Measurements from ENCODE around the gene CNTNAP2. TPM values are rescaled to one million over a fixed set of nuclear protein-coding genes. Genes with fewer than 3 reads are reported as not detected.

The CNTNAP2 gene
- total RNA-seq, 1 experiment from 2014 or later, result not detected

DNA sequence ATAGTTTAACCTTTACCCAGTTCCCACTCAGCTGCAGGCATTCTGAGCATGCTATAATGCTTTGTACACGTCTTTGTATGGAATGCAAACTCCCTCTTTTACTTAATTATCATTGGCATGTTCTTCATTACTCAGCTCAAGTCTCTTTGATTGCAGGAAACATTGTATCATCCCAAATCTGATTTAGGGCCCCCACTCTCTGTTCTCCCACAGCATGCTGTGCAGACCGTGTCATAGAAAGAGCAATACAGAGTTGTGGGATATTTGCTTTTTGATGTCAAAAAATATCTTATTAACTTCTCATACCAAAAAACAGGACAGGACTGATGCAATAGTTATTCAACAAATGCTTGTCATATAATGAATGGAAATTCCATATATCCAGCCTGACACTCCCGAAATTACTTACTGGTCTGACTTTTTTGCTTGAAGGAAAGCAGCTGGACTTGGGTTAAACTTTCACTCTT, 1392.5 kb downstream of the CNTNAP2 start:
- H3K9me3 ChIP-seq, result peaks cover 2% of the 10 kb centered on the region; the same call in 1 of the 2 replicates
- no peaks in the 10 kb centered on the region for H3K36me3 ChIP-seq
- DNase-seq, result no peak
- no peaks in the 10 kb centered on the region for H3K27me3 ChIP-seq
- H3K4me3 ChIP-seq, result no peak overlapping the region

DNA sequence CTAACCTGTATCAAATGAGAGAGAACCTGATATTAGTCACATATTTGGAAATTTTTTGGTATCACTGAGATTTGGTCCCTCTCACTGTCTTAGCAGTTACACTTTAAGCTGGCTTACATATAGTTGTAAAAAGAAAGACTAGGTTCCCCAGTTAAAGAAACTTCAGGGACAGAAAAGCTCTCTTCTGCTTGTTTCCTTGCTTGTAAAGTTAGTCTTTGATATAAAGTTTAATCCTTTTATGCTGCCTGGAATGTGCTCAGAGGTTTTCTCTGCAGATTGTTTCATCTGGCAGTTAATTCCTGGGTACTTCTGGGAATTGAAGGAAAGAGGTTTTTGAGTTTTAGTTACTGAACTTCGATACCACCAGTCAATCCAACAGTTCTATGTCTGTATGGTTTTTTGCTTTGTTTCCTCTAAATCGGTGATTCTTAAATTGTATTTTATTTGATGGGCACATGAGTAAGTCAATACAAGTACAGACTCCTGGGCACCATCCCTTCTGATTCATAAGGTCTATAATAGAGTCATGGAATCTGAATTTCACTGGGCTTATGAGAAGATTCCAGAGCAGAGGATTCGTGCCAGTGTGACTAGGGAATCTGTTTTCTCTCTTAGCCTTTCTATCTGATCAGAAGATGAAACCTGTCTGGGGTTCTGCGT, 1393.1 kb downstream of the CNTNAP2 start:
- H3K4me3 ChIP-seq, result no peak overlapping the region
- H3K9me3 ChIP-seq, result peaks cover 2% of the 10 kb centered on the region; the same call in 1 of the 2 replicates
- DNase-seq, result peak; percentile 39
- H3K36me3 ChIP-seq, result no peaks in the 10 kb centered on the region
- H3K27me3 ChIP-seq, result no peaks in the 10 kb centered on the region

DNA sequence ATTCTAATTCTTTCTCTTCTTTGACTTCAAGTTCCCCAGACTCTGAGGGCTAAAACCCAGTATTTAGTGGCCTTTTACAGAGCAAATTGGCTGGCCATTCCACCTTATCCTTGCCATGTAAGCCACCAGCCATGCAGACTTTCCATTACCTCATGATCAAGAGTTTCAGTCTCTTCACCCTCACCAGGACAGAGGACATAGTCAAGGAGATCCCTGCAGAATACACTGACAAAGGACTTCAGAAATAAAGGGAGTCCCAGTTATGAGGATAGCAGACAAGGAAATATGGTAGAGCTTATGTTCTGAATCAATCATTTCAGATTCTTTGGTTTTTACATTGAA, 1393.6 kb downstream of the CNTNAP2 start:
- Histone ChIP-seq H3K9me3 (peaks cover 2% of the 10 kb centered on the region; the same call in 1 of the 2 replicates), H3K36me3 (no peaks in the 10 kb centered on the region), H3K27me3 (no peaks in the 10 kb centered on the region), H3K4me3 (no peak overlapping the region)
- no peak for DNase-seq

DNA sequence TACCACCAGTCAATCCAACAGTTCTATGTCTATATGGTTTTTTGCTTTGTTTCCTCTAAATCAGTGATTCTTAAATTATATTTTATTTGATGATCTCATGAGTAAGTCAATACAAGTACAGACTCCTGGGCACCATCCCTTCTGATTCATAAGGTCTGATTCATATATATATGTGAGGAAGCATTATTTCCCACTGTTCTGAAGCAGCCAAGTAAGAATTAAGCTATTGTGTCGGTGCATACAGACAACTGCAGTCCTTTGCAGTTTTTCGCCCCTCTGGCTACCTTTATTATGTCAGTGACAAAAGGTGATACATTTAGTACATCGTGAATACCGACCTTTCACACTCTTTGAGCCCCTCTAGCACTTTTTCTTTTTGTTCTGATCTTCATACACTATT, 1394.3 kb downstream of the CNTNAP2 start:
- H3K36me3 ChIP-seq, result no peaks in the 10 kb centered on the region
- H3K9me3 ChIP-seq, result peaks cover 2% of the 10 kb centered on the region; the same call in 1 of the 2 replicates
- no peak for DNase-seq
- H3K27me3 ChIP-seq, result no peaks in the 10 kb centered on the region
- H3K4me3 ChIP-seq, result no peak overlapping the region

DNA sequence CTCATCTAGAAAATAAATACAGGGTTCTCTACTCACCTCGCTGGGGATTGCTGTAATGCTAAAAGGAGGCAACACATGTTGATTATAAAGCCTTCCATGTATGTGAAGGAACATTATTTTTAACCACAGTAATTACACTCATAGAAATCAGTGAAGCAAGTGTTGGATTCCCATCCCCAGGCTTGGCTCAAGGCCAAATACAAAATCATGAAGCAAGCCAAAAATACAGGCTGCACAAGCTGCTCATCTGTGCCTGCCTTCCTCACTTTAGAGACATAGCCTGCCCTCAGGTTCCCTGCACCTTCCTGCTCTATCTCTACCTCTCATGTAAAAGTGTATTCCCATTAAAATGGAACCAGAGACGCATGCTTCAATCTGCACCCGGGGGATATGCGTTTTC, 1396.8 kb downstream of the CNTNAP2 start:
- no peak for DNase-seq

DNA sequence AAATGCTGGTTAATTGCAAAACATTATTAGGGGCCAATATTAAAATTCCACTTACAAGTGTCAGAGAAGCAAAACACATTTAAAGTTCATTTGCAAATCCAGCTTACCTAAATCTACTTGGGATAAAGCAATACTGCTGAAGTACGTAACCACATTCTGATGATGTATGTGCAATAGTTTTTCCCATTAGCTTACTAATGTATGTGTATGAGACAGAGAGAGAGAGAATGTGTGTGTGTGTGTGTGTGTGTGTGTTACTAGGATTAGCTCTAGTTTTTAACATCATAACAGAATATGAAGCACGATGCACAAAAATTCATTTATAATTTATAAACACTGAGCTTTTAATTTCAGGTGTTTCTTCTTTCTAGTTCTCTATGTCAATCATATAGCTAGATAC, 1399.8 kb downstream of the CNTNAP2 start:
- DNase-seq, result no peak
- peaks cover 2% of the 10 kb centered on the region; the same call in 1 of the 2 replicates for H3K9me3 ChIP-seq
- H3K4me3 ChIP-seq, result no peak overlapping the region
- no peaks in the 10 kb centered on the region for H3K27me3 ChIP-seq
- H3K36me3 ChIP-seq, result no peaks in the 10 kb centered on the region

More for the DNA sequence above, 1396.8 kb downstream of the CNTNAP2 start:
- peaks cover 2% of the 10 kb centered on the region; the same call in 1 of the 2 replicates for H3K9me3 ChIP-seq
- no peaks in the 10 kb centered on the region for H3K36me3 ChIP-seq
- no peaks in the 10 kb centered on the region for H3K27me3 ChIP-seq
- no peak overlapping the region for H3K4me3 ChIP-seq

DNA sequence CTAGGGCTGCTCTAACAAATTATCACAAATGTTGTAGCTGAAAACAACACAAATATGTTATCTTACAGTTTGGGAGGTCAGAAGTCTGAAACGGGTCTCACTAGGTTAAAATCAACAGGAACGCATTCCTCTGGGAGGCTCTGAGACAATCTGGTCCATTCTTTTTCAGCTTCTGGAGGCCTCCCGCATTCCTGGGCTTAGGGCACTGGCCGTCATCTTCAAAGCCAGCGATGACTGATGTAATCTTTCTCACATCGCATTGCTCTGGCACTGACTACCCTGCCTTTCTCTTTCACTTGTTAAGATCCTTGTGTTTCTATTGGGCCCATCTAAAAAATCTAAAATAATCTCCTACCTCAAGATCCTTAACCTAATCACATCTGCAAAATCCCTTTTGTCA, 1402.5 kb downstream of the CNTNAP2 start:
- Histone ChIP-seq H3K36me3 (no peaks in the 10 kb centered on the region), H3K9me3 (no peaks in the 10 kb centered on the region), H3K27me3 (no peaks in the 10 kb centered on the region), H3K4me3 (no peak overlapping the region)
- DNase-seq, result peak; percentile 66

DNA sequence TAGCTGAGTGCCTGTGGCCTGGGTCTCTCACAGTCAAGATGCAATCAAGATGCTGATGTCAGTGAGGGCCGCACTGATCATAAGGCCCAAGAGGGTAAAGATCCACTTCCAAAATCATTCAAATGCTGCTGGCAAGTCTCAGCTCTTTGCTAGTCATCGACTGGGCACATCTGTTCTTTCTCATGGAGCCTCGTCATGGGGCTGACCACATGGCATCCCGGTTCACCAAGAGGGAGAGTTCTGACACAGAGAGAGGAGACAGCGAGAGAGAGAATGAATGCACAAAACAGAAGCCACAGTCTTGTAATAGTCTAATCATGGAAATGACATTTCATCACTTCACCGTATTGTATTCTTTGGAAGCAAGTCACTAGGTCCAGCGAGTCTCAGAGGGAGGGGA, 1406.5 kb downstream of the CNTNAP2 start:
- DNase-seq, result no peak
- no peaks in the 10 kb centered on the region for H3K27me3 ChIP-seq

DNA sequence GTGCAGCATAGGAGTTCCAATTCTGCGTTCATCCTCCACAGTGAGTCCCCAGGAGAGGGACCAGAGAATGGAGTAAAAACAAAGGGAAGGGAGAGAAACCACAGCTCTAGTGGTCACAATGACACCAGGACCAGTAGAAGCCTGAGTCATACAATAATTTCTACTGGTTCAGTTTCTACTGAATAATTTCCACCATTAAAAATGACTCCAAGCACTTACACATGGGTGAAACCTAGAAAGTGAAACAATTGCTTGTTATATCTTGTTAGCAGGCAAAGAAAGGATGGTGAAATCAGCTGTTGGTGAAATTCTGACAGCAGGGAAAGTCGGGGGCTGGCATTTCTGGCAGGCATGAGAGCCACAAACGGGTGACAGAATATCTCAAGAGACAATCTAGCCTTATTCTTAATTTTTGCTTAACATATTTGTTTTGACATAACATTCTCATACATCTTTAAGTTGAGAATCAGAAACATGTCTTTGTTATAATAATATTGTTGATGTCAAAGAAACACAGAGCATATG, 1408.2 kb downstream of the CNTNAP2 start:
- no peaks in the 10 kb centered on the region for H3K36me3 ChIP-seq
- H3K27me3 ChIP-seq, result no peaks in the 10 kb centered on the region
- DNase-seq, result no peak
- no peaks in the 10 kb centered on the region for H3K9me3 ChIP-seq
- H3K4me3 ChIP-seq, result no peak overlapping the region

More for the DNA sequence above, 1406.5 kb downstream of the CNTNAP2 start:
- H3K4me3 ChIP-seq, result no peak overlapping the region
- H3K36me3 ChIP-seq, result no peaks in the 10 kb centered on the region
- no peaks in the 10 kb centered on the region for H3K9me3 ChIP-seq

DNA sequence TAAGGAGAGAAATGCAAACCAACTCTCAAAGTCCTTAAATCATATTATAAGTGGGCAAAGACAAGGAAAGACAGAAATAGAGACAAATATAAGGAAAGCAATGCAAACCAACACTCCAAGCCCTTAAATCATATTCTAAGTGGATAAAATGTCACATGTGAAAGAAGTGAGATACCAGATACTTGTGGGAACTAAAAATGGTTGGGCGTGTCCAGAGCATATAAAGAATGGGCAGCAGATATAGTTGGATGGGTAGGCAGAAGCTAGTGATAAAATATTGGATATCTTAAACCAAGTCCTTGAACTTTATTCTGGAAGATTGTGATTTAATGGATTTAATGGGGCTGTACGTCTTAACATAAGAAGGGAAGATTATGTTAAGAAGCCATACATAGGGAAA, 1408.7 kb downstream of the CNTNAP2 start:
- no peak for DNase-seq
- Histone ChIP-seq H3K36me3 (no peaks in the 10 kb centered on the region), H3K9me3 (no peaks in the 10 kb centered on the region), H3K27me3 (no peaks in the 10 kb centered on the region), H3K4me3 (no peak overlapping the region)

DNA sequence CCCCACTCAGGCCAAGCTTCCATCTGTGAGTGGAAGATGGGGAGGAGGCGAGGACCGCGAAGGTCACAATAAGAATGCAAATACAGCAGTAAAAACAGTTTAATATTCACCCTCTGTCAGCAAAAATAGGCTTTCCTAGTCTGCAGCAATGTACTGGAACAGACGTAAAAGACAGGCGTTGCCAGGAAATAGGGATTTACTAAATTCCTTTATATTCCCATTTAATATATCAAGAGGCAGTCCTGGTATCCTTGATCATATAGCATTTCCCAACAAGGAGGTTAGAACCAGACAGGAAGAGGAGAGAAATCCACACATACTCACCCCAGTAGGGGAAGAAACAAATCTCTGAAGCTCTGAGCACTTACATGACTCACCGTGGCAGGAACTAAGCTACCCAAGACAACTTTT, 1419.1 kb downstream of the CNTNAP2 start:
- no peaks in the 10 kb centered on the region for H3K36me3 ChIP-seq
- no peaks in the 10 kb centered on the region for H3K9me3 ChIP-seq
- peak; percentile 3 for DNase-seq

DNA sequence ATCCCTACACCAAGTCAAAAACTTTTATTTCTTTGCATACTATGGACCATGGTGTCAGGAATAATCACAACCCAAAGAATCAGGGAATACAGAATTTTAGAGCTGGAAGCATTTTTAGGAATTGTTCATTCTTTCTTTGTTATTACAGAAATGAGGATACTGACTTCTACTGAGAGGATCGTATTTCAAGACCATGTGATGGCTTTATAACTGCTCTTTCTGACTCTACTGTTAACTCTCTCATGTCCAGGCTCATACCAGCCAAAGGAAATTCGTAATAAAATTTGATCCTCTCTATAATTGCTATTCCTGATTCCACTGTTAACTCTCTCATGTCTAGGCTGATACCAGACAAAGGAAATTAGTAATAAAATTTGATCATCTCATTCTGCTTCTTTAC, 1423.1 kb downstream of the CNTNAP2 start:
- H3K9me3 ChIP-seq, result no peaks in the 10 kb centered on the region
- no peaks in the 10 kb centered on the region for H3K36me3 ChIP-seq
- no peaks in the 10 kb centered on the region for H3K27me3 ChIP-seq
- no peak overlapping the region for H3K4me3 ChIP-seq
- no peak for DNase-seq

More for the DNA sequence above, 1419.1 kb downstream of the CNTNAP2 start:
- H3K4me3 ChIP-seq, result no peak overlapping the region
- no peaks in the 10 kb centered on the region for H3K27me3 ChIP-seq

DNA sequence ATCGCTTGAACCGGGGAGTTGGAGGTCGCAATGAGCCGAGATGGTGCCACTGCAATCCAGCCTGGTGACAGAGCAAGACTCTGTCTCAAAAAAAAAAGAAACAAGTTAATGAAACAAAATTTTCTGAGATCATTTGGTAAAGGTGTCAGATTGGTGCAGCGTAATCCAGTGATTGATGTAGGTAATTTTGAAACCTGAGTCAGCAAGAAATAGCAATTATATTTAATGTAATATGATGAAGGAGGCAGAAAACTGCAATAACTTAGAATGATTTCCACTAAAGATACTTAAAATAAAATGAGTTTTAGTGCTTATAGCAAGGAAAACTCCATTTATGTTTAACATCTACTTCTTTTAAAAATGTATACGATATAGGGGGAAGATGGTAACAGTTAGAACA, 1424.1 kb downstream of the CNTNAP2 start:
- Histone ChIP-seq H3K9me3 (no peaks in the 10 kb centered on the region), H3K27me3 (no peaks in the 10 kb centered on the region), H3K36me3 (no peaks in the 10 kb centered on the region), H3K4me3 (no peak overlapping the region)
- DNase-seq, result no peak

DNA sequence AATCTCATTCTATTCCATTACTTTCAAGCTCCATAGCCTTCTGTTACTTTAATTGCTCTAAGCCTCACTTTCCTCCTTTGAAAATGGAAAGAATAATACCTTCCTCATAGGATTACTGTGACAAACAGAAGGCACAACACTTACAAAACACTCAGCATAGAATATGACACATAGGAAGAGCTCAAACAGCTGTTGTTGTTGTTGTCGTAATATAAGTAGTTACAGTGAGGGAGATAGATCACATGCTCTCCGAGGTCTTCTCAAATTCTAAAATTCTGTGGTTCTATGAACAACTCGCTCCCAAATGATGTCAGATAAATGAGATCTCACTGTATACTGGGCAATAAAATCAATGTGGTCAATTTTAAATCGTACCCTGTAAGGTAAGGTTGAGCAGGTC, 1424.7 kb downstream of the CNTNAP2 start:
- DNase-seq, result no peak
- H3K27me3 ChIP-seq, result no peaks in the 10 kb centered on the region

DNA sequence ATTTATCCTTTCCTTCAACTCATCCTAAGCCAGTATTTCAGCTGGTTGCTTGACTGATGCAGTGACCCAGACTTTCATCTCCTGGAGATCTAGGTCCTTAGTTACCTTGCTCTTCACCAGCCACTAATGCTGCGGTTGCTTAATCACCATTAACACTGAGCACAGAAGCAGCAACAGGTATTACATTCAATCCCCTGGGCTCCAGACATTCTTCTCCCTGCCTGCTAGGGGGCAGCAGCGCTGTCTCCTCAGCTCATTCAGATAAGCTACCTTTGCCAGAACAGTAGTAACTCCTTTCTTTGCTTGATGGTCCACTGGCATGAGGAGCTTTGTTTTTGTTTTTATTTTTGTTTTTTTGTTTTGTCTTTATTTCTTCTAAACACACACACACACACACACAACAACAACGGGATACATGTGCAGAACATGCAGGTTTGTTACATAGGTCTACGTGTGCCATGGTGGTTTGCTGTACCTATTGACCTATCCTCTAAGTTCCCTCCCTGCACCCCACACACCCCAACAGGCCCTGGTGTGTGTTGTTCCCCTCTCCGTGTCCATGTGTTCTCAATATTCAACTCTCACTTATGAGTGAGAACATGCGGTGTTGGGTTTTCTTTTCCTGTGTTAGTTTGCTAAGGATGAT, 1430.8 kb downstream of the CNTNAP2 start:
- no peak overlapping the region for H3K4me3 ChIP-seq
- DNase-seq, result peak; percentile 5

More for the DNA sequence above, 1424.7 kb downstream of the CNTNAP2 start:
- Histone ChIP-seq H3K9me3 (no peaks in the 10 kb centered on the region), H3K36me3 (no peaks in the 10 kb centered on the region), H3K4me3 (no peak overlapping the region)

DNA sequence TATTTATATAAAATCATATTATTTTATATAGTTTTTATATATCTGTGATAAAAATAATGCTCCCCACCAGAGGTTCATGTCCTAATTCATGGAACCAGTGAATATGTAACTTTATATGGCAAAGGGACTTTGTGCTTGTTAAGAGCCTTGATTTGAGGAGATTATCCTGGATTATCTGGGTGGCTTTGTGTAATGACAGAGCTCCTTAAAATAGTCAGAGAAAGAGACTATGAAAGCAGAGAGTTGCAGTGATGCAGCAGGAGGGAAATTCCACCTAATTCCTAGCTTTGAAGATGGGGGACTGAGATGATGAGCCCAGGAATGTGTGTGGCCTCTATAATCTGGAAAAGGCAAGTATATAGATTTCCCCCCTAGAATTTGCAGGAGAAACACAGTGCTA, 1439.7 kb downstream of the CNTNAP2 start:
- no peaks in the 10 kb centered on the region for H3K9me3 ChIP-seq
- DNase-seq, result no peak
- H3K36me3 ChIP-seq, result no peaks in the 10 kb centered on the region
- H3K4me3 ChIP-seq, result no peak overlapping the region
- no peaks in the 10 kb centered on the region for H3K27me3 ChIP-seq

More for the DNA sequence above, 1430.8 kb downstream of the CNTNAP2 start:
- Histone ChIP-seq H3K9me3 (no peaks in the 10 kb centered on the region), H3K36me3 (no peaks in the 10 kb centered on the region), H3K27me3 (no peaks in the 10 kb centered on the region)

DNA sequence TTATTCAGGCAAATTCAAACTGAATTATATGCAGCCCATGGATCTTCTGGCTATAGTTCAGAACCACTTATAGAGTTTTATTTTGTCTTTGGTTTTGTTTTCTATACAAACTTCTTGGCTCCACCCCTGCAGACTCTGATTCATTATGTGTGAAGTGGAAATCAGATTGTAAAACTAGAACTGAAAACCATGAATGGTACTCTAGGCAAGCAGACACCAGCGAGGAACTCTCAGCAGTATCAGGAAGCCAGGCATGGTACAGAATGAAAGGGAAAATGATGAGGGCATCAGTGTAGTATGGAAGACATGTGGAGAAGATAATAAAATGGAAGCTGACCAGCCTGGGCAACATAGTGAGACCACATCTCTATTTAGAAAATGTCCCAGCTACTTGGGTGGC, 1447.1 kb downstream of the CNTNAP2 start:
- no peak overlapping the region for H3K4me3 ChIP-seq
- H3K27me3 ChIP-seq, result no peaks in the 10 kb centered on the region
- no peaks in the 10 kb centered on the region for H3K9me3 ChIP-seq
- no peaks in the 10 kb centered on the region for H3K36me3 ChIP-seq
- DNase-seq, result no peak

Data from MG63 (cell line).